AG10803 (cell line): ENCODE data around the gene PNPLA7.

Experiments used
- DNase-seq: peaks from one replicate; pipeline ENCODE4 v3.0.0; 2010; ENCODE audit warnings: low read depth
- H3K4me3 ChIP-seq: 2 replicates; pipeline ENCODE4 v1.5.1; 2011; ENCODE audit warnings: mild to moderate bottlenecking, low read length, control low read depth
- TF ChIP-seq, protein P1 (sequence below): conservative IDR thresholded peaks from 2 replicates; pipeline ENCODE4 v1.5.1; 2011; ENCODE audit warnings: mild to moderate bottlenecking, low read length, control low read depth, inconsistent platforms

Gene PNPLA7

DNA sequence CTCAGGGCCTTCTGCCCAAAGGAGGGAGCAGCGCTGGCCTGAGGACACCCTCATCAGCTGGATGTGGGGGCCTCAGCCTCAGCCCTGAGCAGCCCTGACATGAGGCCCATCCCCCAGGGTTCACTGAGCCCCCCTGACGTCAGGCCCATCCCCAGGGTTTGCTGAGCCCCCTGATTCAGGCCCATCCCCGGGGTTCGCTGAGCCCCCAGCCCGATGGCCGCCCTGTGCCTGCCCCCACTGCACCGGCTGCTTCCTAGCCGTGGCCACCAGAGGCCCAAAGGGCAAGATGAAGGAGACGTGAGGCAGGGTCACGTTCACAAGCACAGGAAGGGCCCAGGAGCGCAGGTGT lies 71.6 kb downstream of the PNPLA7 start:
- H3K4me3 ChIP-seq, result no peak overlapping the region
- no peak for DNase-seq
- TF ChIP-seq, protein P1, sequence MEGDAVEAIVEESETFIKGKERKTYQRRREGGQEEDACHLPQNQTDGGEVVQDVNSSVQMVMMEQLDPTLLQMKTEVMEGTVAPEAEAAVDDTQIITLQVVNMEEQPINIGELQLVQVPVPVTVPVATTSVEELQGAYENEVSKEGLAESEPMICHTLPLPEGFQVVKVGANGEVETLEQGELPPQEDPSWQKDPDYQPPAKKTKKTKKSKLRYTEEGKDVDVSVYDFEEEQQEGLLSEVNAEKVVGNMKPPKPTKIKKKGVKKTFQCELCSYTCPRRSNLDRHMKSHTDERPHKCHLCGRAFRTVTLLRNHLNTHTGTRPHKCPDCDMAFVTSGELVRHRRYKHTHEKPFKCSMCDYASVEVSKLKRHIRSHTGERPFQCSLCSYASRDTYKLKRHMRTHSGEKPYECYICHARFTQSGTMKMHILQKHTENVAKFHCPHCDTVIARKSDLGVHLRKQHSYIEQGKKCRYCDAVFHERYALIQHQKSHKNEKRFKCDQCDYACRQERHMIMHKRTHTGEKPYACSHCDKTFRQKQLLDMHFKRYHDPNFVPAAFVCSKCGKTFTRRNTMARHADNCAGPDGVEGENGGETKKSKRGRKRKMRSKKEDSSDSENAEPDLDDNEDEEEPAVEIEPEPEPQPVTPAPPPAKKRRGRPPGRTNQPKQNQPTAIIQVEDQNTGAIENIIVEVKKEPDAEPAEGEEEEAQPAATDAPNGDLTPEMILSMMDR, result no peak

DNA sequence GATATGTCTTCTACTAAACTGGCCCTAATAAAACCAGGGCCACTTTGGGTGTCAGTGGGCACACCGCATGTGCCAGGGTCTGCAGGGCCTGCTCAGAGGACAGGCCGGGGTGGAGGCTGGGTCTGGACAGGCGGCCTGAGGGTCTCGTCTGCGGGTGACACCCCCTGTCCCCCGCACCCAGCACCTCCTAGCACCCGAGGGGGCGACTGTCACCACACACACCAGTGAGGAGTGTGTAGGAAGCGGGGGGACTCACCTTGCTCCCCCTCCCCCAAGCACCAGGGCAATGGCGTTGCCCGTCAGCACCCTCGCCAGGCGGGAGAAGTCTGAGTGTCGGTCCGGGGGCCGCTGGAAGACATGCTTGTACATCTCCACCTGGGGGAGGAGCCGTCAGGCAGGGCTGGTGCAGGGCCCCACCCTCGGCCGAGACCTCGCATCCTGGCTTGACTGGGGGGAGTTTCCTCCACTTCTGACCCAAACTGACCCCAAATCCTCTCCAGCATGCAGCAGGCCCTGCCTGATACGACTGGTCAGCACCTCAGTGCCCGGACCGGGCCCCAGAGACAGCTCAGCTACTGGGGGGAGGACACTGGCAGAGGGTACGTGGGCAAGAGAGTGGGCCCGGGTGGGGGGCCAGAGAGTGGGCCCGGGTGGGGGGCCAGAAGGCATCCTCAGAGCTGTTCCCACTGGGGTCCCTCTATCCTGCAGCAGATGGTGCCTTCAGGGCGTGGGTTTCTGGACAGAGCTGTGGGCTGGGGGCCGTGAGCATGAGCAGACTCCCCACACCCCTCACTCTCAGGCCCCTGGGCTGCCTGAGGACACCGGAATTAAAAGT lies 72.2 kb downstream of the PNPLA7 start:
- no peak for DNase-seq
- TF ChIP-seq, protein P1, result no peak
- no peak overlapping the region for H3K4me3 ChIP-seq

DNA sequence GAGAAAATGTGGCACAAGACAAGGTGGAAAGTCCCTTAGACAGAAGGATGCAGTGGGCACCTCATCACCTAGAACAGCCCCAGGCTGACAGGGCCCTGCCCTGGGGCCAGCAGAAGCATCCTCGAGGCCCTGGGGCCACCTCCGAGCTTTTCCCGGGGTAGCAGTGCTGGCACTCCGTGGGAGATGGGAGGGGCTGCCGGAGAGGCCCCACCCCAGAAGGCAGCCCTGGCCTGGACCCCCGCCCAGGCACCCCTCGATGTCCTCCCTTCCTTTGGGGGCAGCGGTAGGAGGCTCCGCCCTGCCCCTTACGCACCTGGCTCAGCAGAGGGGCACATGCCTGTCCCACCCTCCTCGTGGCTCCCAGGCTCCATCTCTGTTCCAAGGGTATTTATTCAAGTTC lies 73.3 kb downstream of the PNPLA7 start:
- DNase-seq, result no peak
- TF ChIP-seq, protein P1, result no peak
- H3K4me3 ChIP-seq, result no peak overlapping the region

DNA sequence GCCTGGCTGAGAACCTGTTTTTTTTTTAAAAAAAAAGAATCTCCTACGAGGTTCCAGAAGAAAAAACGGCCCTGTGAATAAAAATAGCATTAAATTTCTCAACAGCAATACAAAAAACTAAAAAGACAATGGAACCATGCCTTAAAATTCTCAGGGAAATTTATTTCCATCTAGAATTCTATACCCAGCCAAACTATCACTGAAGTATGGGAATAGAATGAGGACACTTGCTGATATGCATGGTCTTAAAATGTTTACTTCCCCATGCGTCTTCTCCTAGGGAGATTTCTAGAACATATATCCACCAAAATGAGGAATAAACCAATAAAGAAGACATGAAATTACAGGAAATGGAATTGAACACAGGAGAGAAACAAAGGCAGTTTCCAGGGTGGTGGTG lies 74.5 kb downstream of the PNPLA7 start:
- TF ChIP-seq, protein P1, result no peak
- no peak for DNase-seq
- H3K4me3 ChIP-seq, result no peak overlapping the region

DNA sequence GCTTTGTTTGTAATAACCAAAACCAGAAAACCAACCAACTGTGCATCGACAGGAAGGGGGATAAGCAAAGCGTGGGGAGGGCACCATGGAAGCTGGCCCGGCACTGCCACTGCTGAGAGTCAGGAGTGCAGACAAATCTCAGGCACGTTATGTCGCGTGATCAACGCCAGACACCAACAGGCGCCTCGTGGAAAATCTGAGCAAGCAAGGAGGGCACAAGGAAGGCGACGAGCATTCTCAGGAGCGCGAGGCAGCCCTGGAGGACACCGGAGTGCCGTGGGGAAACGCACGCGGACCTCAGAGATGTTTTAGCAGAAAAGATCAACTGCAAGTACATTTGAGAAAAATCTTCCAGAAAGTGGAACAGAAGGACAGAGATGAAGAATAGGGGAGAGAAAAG lies 75.9 kb downstream of the PNPLA7 start:
- H3K4me3 ChIP-seq, result no peak overlapping the region
- TF ChIP-seq, protein P1, result no peak
- DNase-seq, result no peak

DNA sequence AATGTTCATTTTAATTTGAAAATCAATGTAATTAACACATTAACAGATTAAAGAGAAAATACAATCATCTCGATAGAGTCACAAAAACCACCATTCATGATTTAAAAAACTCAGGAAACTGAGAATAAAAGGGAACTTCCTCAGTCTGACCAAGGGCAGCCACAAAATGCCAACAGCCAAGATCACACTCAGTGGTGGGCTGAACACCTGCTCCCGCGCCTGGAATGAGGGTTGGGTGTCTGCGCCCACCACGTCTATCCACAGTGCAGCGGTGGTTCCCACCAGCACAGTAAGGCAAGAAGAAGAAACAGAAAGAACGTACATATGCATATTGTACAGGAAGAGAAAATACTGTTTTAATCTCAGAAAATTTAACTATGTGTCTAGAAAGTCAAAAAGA lies 79.4 kb downstream of the PNPLA7 start:
- TF ChIP-seq, protein P1, result no peak
- DNase-seq, result no peak
- H3K4me3 ChIP-seq, result no peak overlapping the region

DNA sequence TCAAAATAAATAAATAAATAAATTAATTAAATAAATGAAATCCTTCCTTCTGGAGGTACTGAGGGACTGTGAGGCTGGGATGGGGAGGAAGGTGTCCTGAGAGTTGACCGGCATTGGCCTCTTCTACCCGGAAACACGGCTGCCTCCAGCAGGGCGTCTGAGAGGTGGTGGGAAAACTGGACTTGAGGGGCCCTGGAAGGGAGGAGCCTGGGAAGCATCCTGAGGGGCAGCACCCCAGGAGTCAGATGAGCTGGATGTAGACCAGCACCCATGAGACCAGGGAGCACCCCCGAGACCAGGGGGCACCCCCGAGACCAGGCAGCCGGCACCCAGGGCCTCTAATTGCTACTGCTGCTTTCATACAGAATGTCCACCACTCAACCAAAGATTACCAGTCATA lies 82.3 kb downstream of the PNPLA7 start:
- no peak for DNase-seq
- TF ChIP-seq, protein P1, result no peak
- H3K4me3 ChIP-seq, result no peak overlapping the region
